Activated T-cell treated with anti-CD3 and anti-CD28 coated beads for 1 hour (primary cell): ENCODE data around the gene C17orf78.
"Not testable (repeated sequence)": the region's sequence is repeated elsewhere in the genome, so short reads cannot be mapped to it uniquely, and the experiment has no call there.

Source experiments
- DNase-seq: peaks from one replicate; pipeline ENCODE4 v3.0.0-alpha.2; 2020; ENCODE audit warnings: low read depth

The C17orf78 gene

GRCh38 chr17:37386462-37386861 is 10.7 kb downstream of the C17orf78 start:
- DNase-seq: no peak

DNA sequence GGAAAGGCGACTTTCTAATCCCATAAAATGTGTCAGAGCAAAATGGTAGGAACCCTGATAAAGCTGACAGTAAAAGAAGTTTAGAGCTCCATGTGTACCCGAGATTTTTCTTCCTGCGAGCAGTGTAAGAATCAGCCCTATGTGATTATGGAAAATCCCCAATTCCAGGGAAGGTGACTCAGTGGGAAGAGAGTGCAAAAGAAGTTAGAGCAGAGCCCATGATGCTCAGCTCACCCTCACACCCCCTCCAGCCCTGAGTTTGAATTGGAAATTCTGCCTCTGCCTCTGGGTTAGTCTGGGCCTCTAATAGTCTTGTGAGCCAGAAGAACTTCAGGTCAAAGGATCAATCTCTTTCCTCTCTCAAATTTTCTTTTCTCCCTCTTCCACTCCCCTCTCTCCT is 12.5 kb downstream of the C17orf78 start:
- DNase-seq: no peak

- DNase-seq: no peak
Measured at GRCh38 chr17:37389160-37389559, 13.4 kb downstream of the C17orf78 start.

GRCh38 chr17:37391146-37391545 is 15.4 kb downstream of the C17orf78 start:
- DNase-seq: no peak

DNA sequence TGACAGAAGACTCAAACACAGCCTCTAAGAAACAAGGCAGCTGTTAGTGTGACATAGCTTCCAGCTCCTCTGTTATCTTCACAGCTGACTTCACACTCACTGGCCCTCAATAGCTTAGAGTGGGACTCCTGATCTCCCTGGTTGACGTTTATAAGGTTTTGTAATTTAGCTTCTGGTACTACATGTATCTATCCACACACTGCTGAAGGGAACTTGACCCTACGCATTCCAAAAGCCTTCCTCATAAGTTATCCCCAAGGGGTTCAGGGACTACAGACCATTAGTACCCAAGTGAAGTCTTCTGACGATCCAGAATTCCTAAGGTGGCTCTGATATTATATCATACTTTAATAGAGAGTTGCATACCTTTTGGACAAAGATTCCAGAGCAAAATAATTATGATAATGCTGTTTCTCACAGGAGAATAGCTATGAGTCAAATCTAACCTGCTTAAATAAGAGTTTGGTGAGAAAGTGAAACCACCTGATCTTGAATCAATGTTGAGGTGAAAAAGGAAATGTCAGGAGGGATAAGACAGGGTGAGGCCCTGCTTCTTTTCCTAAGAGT is 16.3 kb downstream of the C17orf78 start:
- DNase-seq: no peak

GRCh38 chr17:37393352-37393751 is 17.6 kb downstream of the C17orf78 start:
- DNase-seq: no peak

- no peak for DNase-seq
Measured at GRCh38 chr17:37399265-37399803, 23.5 kb downstream of the C17orf78 start.

- no peak for DNase-seq
Measured at GRCh38 chr17:37400505-37400904, 24.7 kb downstream of the C17orf78 start.

DNA sequence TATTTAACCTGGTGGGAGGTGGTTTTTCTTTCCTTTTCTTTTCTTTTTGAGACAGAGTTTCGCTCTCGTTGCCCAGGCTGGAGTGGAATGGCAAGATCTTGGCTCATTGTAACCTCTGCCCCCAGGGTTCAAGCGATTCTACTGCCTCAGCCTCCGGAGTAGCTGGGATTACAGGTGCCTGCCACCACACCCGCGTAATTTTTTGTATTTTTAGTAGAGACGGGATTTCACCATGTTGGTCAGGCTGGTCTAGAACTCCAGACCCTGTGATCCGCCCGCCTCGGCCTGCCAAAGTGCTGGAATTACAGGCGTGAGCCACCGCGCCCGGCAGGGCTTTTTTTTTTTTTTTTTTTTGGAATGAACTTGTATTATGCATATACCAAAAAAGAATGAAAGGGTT is 29.7 kb downstream of the C17orf78 start:
- DNase-seq: not testable (repeated sequence)

DNA sequence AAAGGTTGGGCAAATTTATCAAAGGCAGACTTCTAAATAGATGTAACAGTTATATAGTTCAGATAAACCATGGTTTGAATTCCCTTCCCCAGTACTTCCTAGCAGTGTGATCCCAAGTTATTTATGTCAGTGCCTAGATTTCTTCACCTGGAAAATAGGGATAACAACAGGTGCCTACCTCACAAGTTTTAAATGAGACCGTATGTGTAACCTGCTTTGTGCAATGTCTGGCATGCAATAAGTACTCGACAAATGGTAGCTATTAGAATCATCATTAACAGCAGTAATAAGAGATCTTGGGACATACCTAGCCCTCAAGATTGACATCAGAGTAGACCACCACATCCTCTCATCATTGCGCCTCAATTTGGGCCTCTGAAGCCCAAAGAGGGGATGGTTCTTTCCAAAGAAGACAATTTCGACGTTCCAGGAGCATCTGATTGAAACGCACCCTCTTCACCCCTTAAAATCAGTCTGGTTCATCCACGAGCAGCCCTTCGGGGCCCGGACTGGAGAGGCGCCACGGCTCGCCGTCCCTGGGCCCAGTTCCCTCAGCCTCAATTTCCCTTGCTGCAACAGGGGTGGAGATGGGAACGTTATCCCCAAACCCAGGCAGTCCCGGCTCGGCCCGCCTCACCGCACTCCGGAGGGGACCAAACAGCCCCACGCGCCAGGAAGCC is 30.3 kb downstream of the C17orf78 start:
- DNase-seq: no peak

DNA sequence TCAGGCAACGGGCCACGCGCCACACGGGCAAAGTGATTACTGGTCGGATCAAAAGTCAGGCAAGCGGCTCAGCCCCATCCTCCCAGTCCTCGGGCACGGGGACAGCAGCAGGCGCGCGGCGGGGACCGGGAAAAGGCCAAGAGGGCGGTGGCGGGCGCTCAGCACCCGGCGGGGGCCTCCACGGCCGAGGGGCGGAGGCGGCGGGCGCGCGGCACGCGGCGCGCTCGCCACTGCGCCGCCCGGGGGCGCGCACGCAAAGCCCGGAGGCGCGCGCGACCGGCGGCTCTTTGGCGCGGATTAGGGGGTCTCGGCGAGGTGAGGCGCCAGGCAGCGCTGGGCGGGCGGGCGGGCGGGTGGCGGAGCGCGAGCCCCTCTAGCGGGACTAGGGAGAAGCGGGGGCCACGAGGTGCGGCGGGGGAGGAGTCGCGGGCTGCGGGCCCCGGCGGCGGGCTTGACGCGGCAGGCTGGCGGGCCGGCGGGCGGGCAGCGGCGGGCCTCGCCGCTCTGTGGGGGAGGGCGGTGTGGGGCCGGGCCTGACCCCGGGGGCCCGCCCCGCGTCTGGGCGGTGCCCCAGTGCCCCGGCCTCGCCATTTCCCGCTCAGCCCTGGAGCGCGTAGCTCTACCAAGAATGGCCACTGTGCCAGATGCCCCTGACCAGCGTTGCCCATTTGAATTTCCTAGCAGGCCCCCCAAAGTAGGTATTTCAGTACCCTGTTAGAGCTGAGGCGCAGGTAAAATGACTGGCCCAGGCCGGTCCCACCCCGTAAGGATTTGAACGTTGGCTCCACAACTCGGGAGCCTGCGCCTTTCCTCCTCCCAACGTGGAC is 31.1 kb downstream of the C17orf78 start, which contains the start of the genes ACACA and TADA2A:
Gene ACACA, minus strand, starts transcription at position 202 of the 827 bp plus-strand sequence. CDS start 537 bp downstream, outside the sequence.
Gene TADA2A, plus strand, starts transcription at position 252 of the 827 bp plus-strand sequence. CDS start 4,480 bp downstream, outside the sequence.
- peak; percentile 61 for DNase-seq

- DNase-seq: not testable (repeated sequence)
Measured at GRCh38 chr17:37408145-37408479, 32.3 kb downstream of the C17orf78 start.

DNA sequence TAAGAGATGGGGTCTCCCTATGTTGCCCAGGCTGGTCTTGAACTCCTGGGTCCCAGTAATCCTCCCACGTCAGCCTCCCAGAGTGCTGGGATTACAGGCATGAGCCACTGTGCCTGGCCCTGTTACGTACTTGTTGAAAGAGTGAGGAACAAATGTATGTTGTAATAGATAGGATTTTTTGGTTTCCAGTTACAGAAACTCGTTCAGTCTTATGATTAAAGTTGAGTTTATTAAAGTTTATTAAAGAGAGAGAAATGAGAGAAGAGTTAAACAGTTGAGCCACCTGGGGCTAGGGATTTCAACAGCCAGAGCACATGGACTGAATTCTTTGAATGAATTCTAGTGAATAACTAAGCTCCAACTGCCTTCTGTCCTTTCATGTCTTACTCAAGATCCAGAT is 34.6 kb downstream of the C17orf78 start:
- DNase-seq: no peak

DNA sequence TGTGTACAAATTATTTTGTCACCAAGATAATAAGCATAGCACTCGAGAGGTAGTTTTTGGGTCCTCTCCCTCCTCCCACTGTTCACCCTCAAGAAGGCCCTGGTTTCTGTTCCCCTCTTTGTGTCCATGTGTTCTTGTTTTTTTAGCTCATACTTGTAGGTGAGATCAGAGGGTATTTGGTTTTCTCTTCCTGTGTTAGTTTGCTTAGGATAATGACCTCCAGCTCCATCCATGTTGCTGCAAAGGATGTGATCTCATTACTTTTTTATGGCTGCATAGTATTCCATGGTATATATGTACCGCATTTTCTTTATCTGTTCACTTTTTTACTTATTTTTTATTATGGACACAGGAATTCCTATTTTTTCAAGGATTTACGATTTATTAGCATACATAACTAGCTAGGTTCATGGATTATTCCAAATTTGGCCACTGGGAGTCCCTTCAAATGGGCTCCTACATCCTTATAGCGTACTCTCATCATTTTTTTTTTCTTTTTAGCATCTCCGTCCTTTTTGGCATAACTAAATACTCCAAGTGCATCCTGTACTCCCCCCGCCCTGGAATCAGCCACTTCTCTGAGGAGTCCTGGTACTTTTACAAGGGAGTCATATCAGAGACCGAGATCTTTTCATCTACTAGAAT is 38.2 kb downstream of the C17orf78 start:
- no peak for DNase-seq

DNA sequence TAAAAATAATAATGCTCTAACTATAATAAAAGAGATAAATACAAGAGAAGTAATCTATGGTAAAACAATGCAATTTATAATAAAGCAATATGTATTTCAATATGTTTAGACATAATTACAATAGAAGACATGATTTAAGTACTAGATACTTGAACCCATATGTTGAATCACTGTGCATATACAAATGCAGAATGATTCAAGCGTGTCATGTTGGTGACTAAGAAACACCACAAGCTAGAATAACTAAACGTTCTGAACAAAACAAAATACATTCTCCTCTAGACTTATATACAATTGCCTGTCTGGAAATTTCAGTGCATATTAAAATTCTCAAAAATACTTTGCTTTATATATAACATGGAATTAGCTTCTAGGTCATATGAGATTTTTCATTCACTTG is 42.1 kb downstream of the C17orf78 start:
- DNase-seq: no peak

DNA sequence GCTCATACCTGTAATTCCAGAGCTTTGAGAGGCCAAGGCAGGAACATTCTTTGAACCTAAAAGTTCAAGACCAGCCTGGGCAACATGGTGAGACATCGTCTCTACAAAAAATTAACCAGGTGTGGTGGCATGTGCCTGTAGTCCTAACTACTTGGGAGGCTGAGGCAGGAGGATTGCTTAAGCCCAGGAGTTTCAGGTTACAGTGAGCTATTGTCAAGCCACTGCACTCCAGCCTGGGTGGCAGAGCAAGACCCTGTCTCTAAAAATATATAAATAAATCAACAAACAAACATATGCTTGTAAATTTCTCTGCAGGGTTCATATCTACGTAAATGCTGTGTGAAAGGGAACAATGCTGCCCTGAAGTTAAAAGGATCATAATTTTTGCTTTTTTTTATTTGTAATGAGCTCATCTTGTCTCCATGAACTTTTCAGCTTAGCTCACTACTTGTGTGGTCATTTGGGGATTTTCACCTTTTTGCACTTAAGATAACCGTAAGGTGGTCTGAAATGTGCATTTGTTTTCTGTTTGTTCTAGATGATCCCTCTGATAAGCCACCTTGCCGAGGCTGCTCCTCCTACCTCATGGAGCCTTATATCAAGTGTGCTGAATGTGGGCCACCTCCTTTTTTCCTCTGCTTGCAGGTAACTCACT is 47.3 kb downstream of the C17orf78 start:
- no peak for DNase-seq

- no peak for DNase-seq
Measured at GRCh38 chr17:37425268-37425667, 49.5 kb downstream of the C17orf78 start.

GRCh38 chr17:37429039-37429438 is 53.3 kb downstream of the C17orf78 start:
- DNase-seq: no peak

DNA sequence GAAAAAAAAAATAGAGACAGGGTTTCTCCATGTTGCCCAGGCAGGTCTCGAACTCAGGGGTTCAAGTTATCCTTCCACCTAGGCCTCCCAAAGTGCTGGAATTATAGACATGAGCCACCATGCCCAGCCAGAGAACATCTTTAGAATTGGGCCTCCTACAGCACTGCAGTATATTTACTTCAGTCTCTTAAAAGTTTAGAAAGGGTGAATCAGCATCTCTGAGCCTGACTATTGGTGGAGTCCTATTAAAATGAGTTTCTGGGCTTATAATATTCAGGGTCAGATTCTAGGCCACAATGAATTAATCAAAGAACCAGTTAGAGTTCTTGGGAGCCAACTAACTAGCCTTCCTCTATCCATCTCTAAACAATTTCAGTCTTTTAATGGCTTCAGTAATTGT is 53.7 kb downstream of the C17orf78 start:
- DNase-seq: no peak

DNA sequence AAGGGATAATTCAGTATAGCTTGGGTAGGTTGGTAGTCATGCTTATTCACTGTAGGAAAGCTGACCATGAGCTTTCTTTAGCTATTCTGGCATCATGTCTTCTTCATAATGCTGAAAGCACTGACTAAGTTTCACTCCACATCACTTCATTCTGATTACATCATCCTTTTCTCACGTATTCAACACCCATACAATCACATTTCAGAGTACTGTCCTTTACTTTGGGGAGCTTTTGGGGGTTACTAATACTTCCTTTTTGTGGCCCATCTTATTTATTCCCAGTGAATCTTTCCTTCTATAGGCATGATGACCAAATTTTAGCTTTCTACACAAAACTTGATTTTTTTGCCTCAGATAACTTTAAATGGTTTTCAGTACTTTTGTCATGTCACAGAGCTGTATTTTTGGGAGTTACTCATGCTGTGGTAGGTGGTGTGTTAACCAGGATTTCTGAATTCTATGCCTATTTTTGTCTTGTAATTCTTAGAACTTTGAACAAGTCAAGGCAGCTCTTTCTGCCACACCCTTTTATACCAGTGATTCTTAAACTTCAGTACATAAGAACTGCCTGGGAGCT is 54.4 kb downstream of the C17orf78 start:
- no peak for DNase-seq

GRCh38 chr17:37432671-37433070 is 56.9 kb downstream of the C17orf78 start:
- DNase-seq: no peak
